HG03135 (cell line): ENCODE data around the gene SAP30.

Experiments
- ATAC-seq: cut with Tn5 transposase; IDR thresholded peaks from one replicate; pipeline ENCODE4 v1.9.1; 2021; ENCODE audit warnings: mild to moderate bottlenecking, moderate library complexity; ENCODE audit not compliant: unreplicated experiment

Gene SAP30

GRCh38 chr4:173413036-173413435 is 42.3 kb downstream of the SAP30 start:
- ATAC-seq: no peak

GRCh38 chr4:173414456-173414855 is 43.7 kb downstream of the SAP30 start:
- ATAC-seq: no peak

- no peak for ATAC-seq
Observed at GRCh38 chr4:173415092-173415491, 44.3 kb downstream of the SAP30 start.

- no peak for ATAC-seq
Observed at GRCh38 chr4:173415885-173416653, 45.3 kb downstream of the SAP30 start.

GRCh38 chr4:173417833-173418232 is 47.1 kb downstream of the SAP30 start:
- ATAC-seq: no peak

- ATAC-seq: no peak
Observed at GRCh38 chr4:173418639-173419038, 47.9 kb downstream of the SAP30 start.

- no peak for ATAC-seq
Observed at GRCh38 chr4:173420324-173420752, 49.6 kb downstream of the SAP30 start.

- no peak for ATAC-seq
Observed at GRCh38 chr4:173420801-173421200, 50.0 kb downstream of the SAP30 start.

GRCh38 chr4:173424899-173425805 is 54.4 kb downstream of the SAP30 start:
- no peak for ATAC-seq

GRCh38 chr4:173426064-173426463 is 55.3 kb downstream of the SAP30 start:
- ATAC-seq: no peak
